ENCODE data around the gene PITPNC1. TPM values are rescaled to one million over a fixed set of nuclear protein-coding genes. Genes with fewer than 3 reads are reported as not detected.

The PITPNC1 gene
- total RNA-seq, 1 donor from 2014 or later: 12.4 TPM

GRCh38 chr17:67557052-67557845 is 180.2 kb downstream of the PITPNC1 start:
- DNase-seq (ENCODE audit: low read depth) (no peak), FAIRE-seq (no peak)
- H3K27ac ChIP-seq (ENCODE audit: low read depth, low read length): no peak overlapping the region
- no peaks in the 10 kb centered on the region for H3K9me3 ChIP-seq (ENCODE audit: insufficient read depth, low read depth, low read length)
- no peaks in the 10 kb centered on the region for H3K79me2 ChIP-seq (ENCODE audit: insufficient read depth, low read length)
- Mint-ChIP-seq H3K9me3 (ENCODE audit: unreplicated experiment) (peaks cover 4% of the 10 kb centered on the region), H3K36me3 (ENCODE audit: low read depth, unreplicated experiment) (peaks cover 7% of the 10 kb centered on the region), H3K4me3 (ENCODE audit: unreplicated experiment) (no peak overlapping the region), H3K27me3 (ENCODE audit: low read depth, unreplicated experiment) (no peaks in the 10 kb centered on the region), H3K4me1 (ENCODE audit: low read depth, unreplicated experiment) (peaks cover 10% of the 10 kb centered on the region), H3K27ac (ENCODE audit: unreplicated experiment) (no peak overlapping the region)
- H3K4me2 ChIP-seq (ENCODE audit: low read length): peak overlapping the region; percentile 1
- H3K4me3 ChIP-seq (ENCODE audit: insufficient read depth, low read depth, low read length): no peak overlapping the region
- TF ChIP-seq CTCF (IDR thresholded peaks at IDR 0.05; ENCODE audit: insufficient read depth, low read depth, low read length) (no peak), EZH2 (IDR thresholded peaks at IDR 0.05; ENCODE audit: insufficient read depth, low read length) (no peak)
- no peak overlapping the region for H2AFZ ChIP-seq (ENCODE audit: low read depth, low read length)
- no peaks in the 10 kb centered on the region for H3K27me3 ChIP-seq (ENCODE audit: insufficient read depth, low read length)
- no peak overlapping the region for H3K9ac ChIP-seq (ENCODE audit: low read length)
- no peaks in the 10 kb centered on the region for H3K36me3 ChIP-seq (ENCODE audit: insufficient read depth, low read length)
- H3K4me1 ChIP-seq (ENCODE audit: insufficient read depth, low read length): no peaks in the 10 kb centered on the region
- H4K20me1 ChIP-seq (ENCODE audit: insufficient read depth, low read length): no peaks in the 10 kb centered on the region

DNA sequence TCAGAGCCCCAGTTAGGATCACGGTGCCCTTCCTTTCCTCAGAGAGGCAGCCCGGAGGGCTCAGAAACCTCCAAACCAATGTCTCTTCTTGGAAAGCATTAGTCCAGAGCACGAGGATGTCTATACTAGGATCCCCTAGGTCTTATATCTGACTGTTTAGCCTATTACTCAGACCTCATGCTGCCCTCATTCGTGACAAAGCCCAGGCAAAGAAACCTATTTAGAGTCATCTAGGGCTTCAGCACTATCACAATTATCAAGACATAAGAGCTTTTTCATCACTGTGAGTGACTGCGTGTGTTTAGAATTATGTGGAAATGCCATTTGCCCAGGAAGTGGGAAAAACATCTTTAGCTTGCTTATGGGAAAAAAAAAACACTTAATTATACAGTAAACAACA is 180.8 kb downstream of the PITPNC1 start:
- peaks cover 4% of the 10 kb centered on the region for H3K9me3 Mint-ChIP-seq (ENCODE audit: unreplicated experiment)
- no peak overlapping the region for H2AFZ ChIP-seq (ENCODE audit: low read depth, low read length)
- H3K27ac ChIP-seq (ENCODE audit: low read depth, low read length): no peak overlapping the region
- no peak overlapping the region for H3K4me3 Mint-ChIP-seq (ENCODE audit: unreplicated experiment)
- no peaks in the 10 kb centered on the region for H3K79me2 ChIP-seq (ENCODE audit: insufficient read depth, low read length)
- no peaks in the 10 kb centered on the region for H4K20me1 ChIP-seq (ENCODE audit: insufficient read depth, low read length)
- H3K36me3 Mint-ChIP-seq (ENCODE audit: low read depth, unreplicated experiment): peaks cover 7% of the 10 kb centered on the region
- H3K4me2 ChIP-seq (ENCODE audit: low read length): peak overlapping the region; percentile 1
- H3K9me3 ChIP-seq (ENCODE audit: insufficient read depth, low read depth, low read length): no peaks in the 10 kb centered on the region
- H3K4me1 Mint-ChIP-seq (ENCODE audit: low read depth, unreplicated experiment): peaks cover 12% of the 10 kb centered on the region
- H3K4me1 ChIP-seq (ENCODE audit: insufficient read depth, low read length): no peaks in the 10 kb centered on the region
- no peak overlapping the region for H3K4me3 ChIP-seq (ENCODE audit: insufficient read depth, low read depth, low read length)
- no peak overlapping the region for H3K27ac Mint-ChIP-seq (ENCODE audit: unreplicated experiment)
- no peaks in the 10 kb centered on the region for H3K27me3 Mint-ChIP-seq (ENCODE audit: low read depth, unreplicated experiment)
- TF ChIP-seq CTCF (IDR thresholded peaks at IDR 0.05; ENCODE audit: insufficient read depth, low read depth, low read length): no peak
- TF ChIP-seq EZH2 (IDR thresholded peaks at IDR 0.05; ENCODE audit: insufficient read depth, low read length): no peak
- DNase-seq (ENCODE audit: low read depth): peak; percentile 8
- no peak overlapping the region for H3K9ac ChIP-seq (ENCODE audit: low read length)
- H3K36me3 ChIP-seq (ENCODE audit: insufficient read depth, low read length): no peaks in the 10 kb centered on the region
- FAIRE-seq: no peak
- H3K27me3 ChIP-seq (ENCODE audit: insufficient read depth, low read length): no peaks in the 10 kb centered on the region

- no peak for TF ChIP-seq EZH2 (IDR thresholded peaks at IDR 0.05; ENCODE audit: insufficient read depth, low read length)
- no peak for TF ChIP-seq CTCF (IDR thresholded peaks at IDR 0.05; ENCODE audit: insufficient read depth, low read depth, low read length)
- Histone ChIP-seq H4K20me1 (ENCODE audit: insufficient read depth, low read length) (no peaks in the 10 kb centered on the region), H3K9me3 (ENCODE audit: insufficient read depth, low read depth, low read length) (no peaks in the 10 kb centered on the region), H3K36me3 (ENCODE audit: insufficient read depth, low read length) (no peaks in the 10 kb centered on the region), H3K9ac (ENCODE audit: low read length) (no peak overlapping the region), H3K27ac (ENCODE audit: low read depth, low read length) (no peak overlapping the region), H2AFZ (ENCODE audit: low read depth, low read length) (no peak overlapping the region), H3K4me3 (ENCODE audit: insufficient read depth, low read depth, low read length) (no peak overlapping the region), H3K4me1 (ENCODE audit: insufficient read depth, low read length) (no peaks in the 10 kb centered on the region), H3K27me3 (ENCODE audit: insufficient read depth, low read length) (no peaks in the 10 kb centered on the region), H3K4me2 (ENCODE audit: low read length) (no peak overlapping the region), H3K79me2 (ENCODE audit: insufficient read depth, low read length) (no peaks in the 10 kb centered on the region)
- H3K4me3 Mint-ChIP-seq (ENCODE audit: unreplicated experiment): no peak overlapping the region
- H3K27me3 Mint-ChIP-seq (ENCODE audit: low read depth, unreplicated experiment): no peaks in the 10 kb centered on the region
- H3K9me3 Mint-ChIP-seq (ENCODE audit: unreplicated experiment): peaks cover 4% of the 10 kb centered on the region
- peaks cover 12% of the 10 kb centered on the region for H3K4me1 Mint-ChIP-seq (ENCODE audit: low read depth, unreplicated experiment)
- H3K27ac Mint-ChIP-seq (ENCODE audit: unreplicated experiment): no peak overlapping the region
- FAIRE-seq (no peak), DNase-seq (ENCODE audit: low read depth) (no peak)
- peaks cover 7% of the 10 kb centered on the region for H3K36me3 Mint-ChIP-seq (ENCODE audit: low read depth, unreplicated experiment)
Measured at GRCh38 chr17:67558740-67559380, 181.8 kb downstream of the PITPNC1 start.
